Suppressor macrophage treated with lipopolysaccharide for 4 hours (primary cell): ENCODE results near the gene ZPBP.
"Not testable (repeated sequence)": the region's sequence is repeated elsewhere in the genome, so short reads cannot be mapped to it uniquely, and the experiment has no call there.

ENCODE experiments used
- DNase-seq: peaks from one replicate; pipeline ENCODE4 v3.0.0-alpha.2; 2020

Gene ZPBP

GRCh38 chr7:50092579-50093491, at the start of gene ZPBP:
ZPBP (minus strand) TSS chr7:50093246; CDS start chr7:50093194, 52 bp downstream.
- peak; percentile 69 for DNase-seq

GRCh38 chr7:50142425-50143017, 49.5 kb upstream of the ZPBP start:
- peak; percentile 71 for DNase-seq

- DNase-seq, result no peak
Observed at GRCh38 chr7:50141854-50142253, 48.8 kb upstream of the ZPBP start.

- DNase-seq, result no peak
Observed at GRCh38 chr7:50141131-50141530, 48.1 kb upstream of the ZPBP start.

GRCh38 chr7:50140688-50141087, 47.6 kb upstream of the ZPBP start:
- DNase-seq, result no peak

- DNase-seq, result no peak
Observed at GRCh38 chr7:50138101-50138500, 45.1 kb upstream of the ZPBP start.

GRCh38 chr7:50125766-50126165, 32.7 kb upstream of the ZPBP start:
- no peak for DNase-seq

GRCh38 chr7:50121286-50121685, 28.2 kb upstream of the ZPBP start:
- DNase-seq, result no peak

GRCh38 chr7:50119815-50120637, 27.0 kb upstream of the ZPBP start:
- DNase-seq, result peak; percentile 9

GRCh38 chr7:50112250-50112649, 19.2 kb upstream of the ZPBP start:
- no peak for DNase-seq

GRCh38 chr7:50101873-50102272, 8.8 kb upstream of the ZPBP start:
- DNase-seq, result no peak

GRCh38 chr7:50095634-50096033, 2.6 kb upstream of the ZPBP start:
- no peak for DNase-seq

- DNase-seq, result peak; percentile 28
Observed at GRCh38 chr7:50088463-50089129, 4.5 kb downstream of the ZPBP start.

- DNase-seq, result no peak
Observed at GRCh38 chr7:50085344-50085743, 7.7 kb downstream of the ZPBP start.

GRCh38 chr7:50073093-50073492, 20.0 kb downstream of the ZPBP start:
- DNase-seq, result no peak

- peak; percentile 85 for DNase-seq
Observed at GRCh38 chr7:50069613-50070012, 23.4 kb downstream of the ZPBP start.

GRCh38 chr7:50068850-50069551, 24.0 kb downstream of the ZPBP start:
- peak; percentile 61 for DNase-seq

- DNase-seq, result peak; percentile 14
Observed at GRCh38 chr7:50068026-50068425, 25.0 kb downstream of the ZPBP start.

GRCh38 chr7:50062951-50063350, 30.1 kb downstream of the ZPBP start:
- DNase-seq, result no peak

GRCh38 chr7:50056131-50056530, 36.9 kb downstream of the ZPBP start:
- DNase-seq, result no peak

- no peak for DNase-seq
Observed at GRCh38 chr7:50047716-50048115, 45.3 kb downstream of the ZPBP start.

GRCh38 chr7:50041165-50041564, 51.9 kb downstream of the ZPBP start:
- DNase-seq, result not testable (repeated sequence)
